ENCODE results near the gene TTK. TPM values are rescaled to one million over a fixed set of nuclear protein-coding genes. Genes with fewer than 3 reads are reported as not detected.

Gene TTK
- 2.9 and 11.2 TPM in 2 replicates for total RNA-seq

DNA sequence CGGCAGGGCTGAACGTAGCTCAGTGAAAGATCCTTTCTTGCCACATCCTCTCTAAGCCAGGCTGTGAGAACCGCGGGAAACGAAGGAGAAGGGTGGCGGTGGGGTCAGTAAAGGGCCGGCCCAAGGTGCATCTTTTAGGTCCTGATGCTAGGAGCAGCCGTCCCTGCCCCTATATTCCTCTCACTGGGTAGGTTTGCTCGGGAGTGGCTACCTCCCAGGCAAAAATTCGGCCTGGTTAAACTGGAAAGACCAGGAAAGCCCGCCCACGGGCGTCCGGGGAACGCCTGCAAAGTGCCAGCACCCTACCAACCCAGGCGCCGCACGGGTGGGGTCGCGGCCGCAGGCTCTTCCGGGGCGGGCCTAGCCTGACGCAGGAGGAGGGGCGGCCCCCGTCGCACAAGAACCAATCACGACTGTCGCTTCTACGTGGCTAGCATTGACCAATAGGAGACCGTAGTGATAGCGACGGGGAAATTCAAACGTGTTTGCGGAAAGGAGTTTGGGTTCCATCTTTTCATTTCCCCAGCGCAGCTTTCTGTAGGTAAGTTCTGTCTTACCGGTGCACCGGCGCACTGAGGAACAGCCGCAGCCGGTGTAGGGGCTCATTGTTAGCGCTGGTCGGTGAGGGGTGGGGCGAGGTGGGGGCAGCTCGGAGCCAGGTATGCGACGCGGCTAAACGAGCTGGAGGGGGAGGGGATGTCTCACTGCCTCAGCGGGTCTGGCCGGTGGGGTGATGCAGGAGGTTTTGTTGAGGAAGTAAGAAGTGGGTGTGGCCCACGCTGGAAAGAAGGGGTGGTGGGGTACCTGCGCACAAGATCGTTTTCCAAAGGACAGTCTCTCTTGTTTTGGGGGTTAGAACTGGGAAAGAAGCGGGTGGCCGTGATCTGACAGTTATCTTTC, at the start of gene TTK:
TTK (plus strand) TSS at position 477 of the 900 bp plus-strand sequence. CDS start 1,195 bp downstream, outside the sequence.

Other genes with a start within 250 kb of the TTK start
- gene ELOVL4, start 57.1 kb upstream of the TTK start, total RNA-seq = 4.5 and 6.5 TPM in 2 replicates
- 7.8 and 11.0 TPM in 2 replicates for gene BCKDHB, start 102.0 kb downstream of the TTK start, total RNA-seq